Osteocyte (in vitro differentiated cells): ENCODE results near the gene CEP192. TPM values are rescaled to one million over a fixed set of nuclear protein-coding genes. Genes with fewer than 3 reads are reported as not detected.
"Not testable (repeated sequence)": the region's sequence is repeated elsewhere in the genome, so short reads cannot be mapped to it uniquely, and the experiment has no call there.

Source experiments
- DNase-seq: peaks from one replicate; pipeline ENCODE4 v3.0.0; 2021; ENCODE audit warnings: mixed read lengths; ENCODE audit not compliant: unreplicated experiment; ENCODE audit errors: extremely low spot score
- H3K27ac Mint-ChIP-seq: one replicate; pipeline ENCODE4 v1.8.0; 2021; ENCODE audit warnings: mild to moderate bottlenecking, mixed read lengths; ENCODE audit not compliant: unreplicated experiment
- H3K27me3 Mint-ChIP-seq: one replicate; pipeline ENCODE4 v1.8.0; 2021; ENCODE audit warnings: mixed read lengths; ENCODE audit not compliant: unreplicated experiment
- H3K36me3 Mint-ChIP-seq: one replicate; pipeline ENCODE4 v1.8.0; 2021; ENCODE audit warnings: mixed read lengths; ENCODE audit not compliant: unreplicated experiment
- H3K4me1 Mint-ChIP-seq: one replicate; pipeline ENCODE4 v1.8.0; 2021; ENCODE audit warnings: mixed read lengths; ENCODE audit not compliant: unreplicated experiment
- H3K4me3 Mint-ChIP-seq: one replicate; pipeline ENCODE4 v1.8.0; 2021; ENCODE audit warnings: mild to moderate bottlenecking, moderate library complexity, mixed read lengths; ENCODE audit not compliant: unreplicated experiment
- H3K9me3 Mint-ChIP-seq: one replicate; pipeline ENCODE4 v1.8.0; 2021; ENCODE audit warnings: mixed read lengths; ENCODE audit not compliant: unreplicated experiment
- CTCF ChIP-seq: fragments of 200-600 bp; sonication (generic); IDR thresholded peaks from 2 replicates; pipeline ENCODE4 v1.5.0; 2021; ENCODE audit warnings: antibody characterized with exemption, mild to moderate bottlenecking, moderate library complexity
- total RNA-seq: library from RNA; stranded (reverse); gene quantifications from 2 replicates; pipeline ENCODE4 v1.2.1, GENCODE V29; 2021

The CEP192 gene
- total RNA-seq, 1 donor from 2014 or later, result 20.4 TPM

GRCh38 chr18:13067966-13068365 is 76.8 kb downstream of the CEP192 start:
- H3K36me3 Mint-ChIP-seq, result peaks cover 50% of the 10 kb centered on the region

GRCh38 chr18:13070460-13070859 is 79.3 kb downstream of the CEP192 start:
- no peaks in the 10 kb centered on the region for H3K27me3 Mint-ChIP-seq
- DNase-seq, result no peak
- no peaks in the 10 kb centered on the region for H3K4me1 Mint-ChIP-seq
- no peak for TF ChIP-seq CTCF
- no peak overlapping the region for H3K4me3 Mint-ChIP-seq
- no peaks in the 10 kb centered on the region for H3K9me3 Mint-ChIP-seq
- H3K27ac Mint-ChIP-seq, result no peak overlapping the region
- peaks cover 51% of the 10 kb centered on the region for H3K36me3 Mint-ChIP-seq

More at GRCh38 chr18:13067966-13068365, 76.8 kb downstream of the CEP192 start:
- DNase-seq, result no peak
- no peak for TF ChIP-seq CTCF
- Mint-ChIP-seq H3K27me3 (no peaks in the 10 kb centered on the region), H3K9me3 (no peaks in the 10 kb centered on the region), H3K4me1 (no peaks in the 10 kb centered on the region), H3K27ac (no peak overlapping the region), H3K4me3 (no peak overlapping the region)

GRCh38 chr18:13076886-13077285 is 85.7 kb downstream of the CEP192 start:
- no peak overlapping the region for H3K27ac Mint-ChIP-seq
- H3K4me3 Mint-ChIP-seq, result no peak overlapping the region
- no peak for TF ChIP-seq CTCF
- no peaks in the 10 kb centered on the region for H3K27me3 Mint-ChIP-seq
- peaks cover 53% of the 10 kb centered on the region for H3K36me3 Mint-ChIP-seq
- H3K4me1 Mint-ChIP-seq, result no peaks in the 10 kb centered on the region
- no peaks in the 10 kb centered on the region for H3K9me3 Mint-ChIP-seq
- no peak for DNase-seq

GRCh38 chr18:13077473-13077872 is 86.3 kb downstream of the CEP192 start:
- Mint-ChIP-seq H3K27me3 (no peaks in the 10 kb centered on the region), H3K36me3 (peaks cover 59% of the 10 kb centered on the region), H3K9me3 (no peaks in the 10 kb centered on the region), H3K27ac (no peak overlapping the region), H3K4me1 (no peaks in the 10 kb centered on the region), H3K4me3 (no peak overlapping the region)
- TF ChIP-seq CTCF, result no peak
- DNase-seq, result no peak

- peaks cover 59% of the 10 kb centered on the region for H3K36me3 Mint-ChIP-seq
- not testable (repeated sequence) for H3K4me3 Mint-ChIP-seq, H3K4me1 Mint-ChIP-seq, H3K9me3 Mint-ChIP-seq, H3K27ac Mint-ChIP-seq, DNase-seq, H3K27me3 Mint-ChIP-seq
Observed at GRCh38 chr18:13078065-13078464, 86.9 kb downstream of the CEP192 start.

- Mint-ChIP-seq H3K36me3 (peaks cover 51% of the 10 kb centered on the region), H3K27me3 (no peaks in the 10 kb centered on the region), H3K4me3 (no peak overlapping the region), H3K27ac (no peak overlapping the region), H3K9me3 (no peaks in the 10 kb centered on the region), H3K4me1 (no peaks in the 10 kb centered on the region)
- no peak for DNase-seq
- TF ChIP-seq CTCF, result no peak
Observed at GRCh38 chr18:13086906-13087305, 95.7 kb downstream of the CEP192 start.
